Panc1 (cell line): ENCODE results near the gene WDR74. TPM values are rescaled to one million over a fixed set of nuclear protein-coding genes. Genes with fewer than 3 reads are reported as not detected.
A peak's percentile ranks its signal among the peaks of the same experiment; 100 is the strongest.
"Not testable (repeated sequence)": the region's sequence is repeated elsewhere in the genome, so short reads cannot be mapped to it uniquely, and the experiment has no call there.

Experiments
- ATAC-seq: fragments of 200-7000 bp; cut with Tn5 transposase; 2 replicates; pipeline ENCODE4 v1.9.1; 2020; ENCODE audit warnings: mild to moderate bottlenecking, moderate library complexity
- BruUV-seq: library from RNA; stranded (reverse); fragments of 400-500 nt; replicated peaks from 2 replicates; lab custom pipeline; 2021; lab: Mats Ljungman, UMichigan
- CTCF ChIA-PET: fragments of 300-600 bp; sonication (Branson Sonifier 250); formaldehyde crosslinking; loops from one replicate; lab custom pipeline; 2022; ENCODE audit warnings: antibody characterized with exemption; lab: Charles Lee
- POLR2A ChIA-PET: fragments of 300-600 bp; sonication (Branson Sonifier 250); formaldehyde crosslinking; loops from one replicate; lab custom pipeline; 2022; ENCODE audit warnings: antibody characterized with exemption; lab: Charles Lee
- DNase-seq: peaks from one replicate; pipeline ENCODE4 v3.0.0-alpha.2; 2010; ENCODE audit warnings: low read depth, low spot score
- H3K27ac ChIP-seq: 2 replicates; pipeline ENCODE4 v1.5.1; 2011; ENCODE audit warnings: mild to moderate bottlenecking, low read length, inconsistent platforms
- H3K27me3 ChIP-seq: fragments of 200-500 bp; sonication (Bioruptor generic); 2 replicates; pipeline ENCODE4 v1.6.0; 2014; ENCODE audit warnings: low read length, inconsistent platforms; ENCODE audit not compliant: control insufficient read depth, insufficient read depth
- H3K36me3 ChIP-seq: fragments of 200-500 bp; sonication (Bioruptor generic); 2 replicates; pipeline ENCODE4 v1.5.1; 2014; ENCODE audit warnings: inconsistent platforms, mild to moderate bottlenecking, low read length, moderate library complexity; ENCODE audit not compliant: control insufficient read depth, insufficient read depth
- H3K4me1 ChIP-seq: 2 replicates; pipeline ENCODE4 v1.5.1; 2011; ENCODE audit warnings: inconsistent platforms, mild to moderate bottlenecking, low read length, moderate library complexity; ENCODE audit not compliant: control insufficient read depth, insufficient read depth
- H3K4me3 ChIP-seq, 2 experiments: 2 replicates each; pipeline ENCODE4 v1.5.1; 2011 to 2012; ENCODE audit warnings: low read depth in 2 of 2, low read length in 2 of 2, mild to moderate bottlenecking in 2 of 2, inconsistent platforms in 1 of 2, moderate library complexity in 1 of 2
- H3K9me3 ChIP-seq: fragments of 200-500 bp; sonication (Bioruptor generic); 2 replicates; pipeline ENCODE4 v1.5.1; 2014; ENCODE audit warnings: low read depth, mild to moderate bottlenecking, inconsistent platforms, low read length, moderate library complexity; ENCODE audit not compliant: control insufficient read depth, insufficient read depth
- POLR2AphosphoS5 ChIP-seq: IDR thresholded peaks from 2 replicates; pipeline ENCODE4 v1.6.1; 2012; ENCODE audit warnings: mild to moderate bottlenecking, low read depth, low read length, moderate library complexity
- SIN3A ChIP-seq: IDR thresholded peaks from 2 replicates; pipeline ENCODE4 v1.6.1; 2012; ENCODE audit warnings: low read depth, mild to moderate bottlenecking, low read length, moderate library complexity, borderline replicate concordance; ENCODE audit not compliant: insufficient read depth
- TCF7L2 ChIP-seq: IDR thresholded peaks from 2 replicates; pipeline ENCODE4 v1.6.1; 2011; ENCODE audit warnings: mild to moderate bottlenecking, low read depth, low read length, inconsistent platforms
- in situ Hi-C: cut with HindIII; loops from 2 replicates; pipeline ENCODE4 v1.10.0; 2016; ENCODE audit warnings: low sequenced_read_pairs, low pct_unique_long_range_greater_than_20kb
- intact Hi-C: fragments of 100-400 bp; cut with micrococcal nuclease; formaldehyde crosslinking; loops from one replicate; pipeline ENCODE4 v1.10.0; 2022; ENCODE audit not compliant: unreplicated experiment
- total RNA-seq: library from RNA; stranded (reverse); gene quantifications from one replicate; pipeline ENCODE4 v1.2.1, GENCODE V29; 2021; ENCODE audit not compliant: unreplicated experiment
- TF ChIP-seq, protein P1 (sequence below): fragments of 450-650 bp; IDR thresholded peaks from 2 replicates; pipeline ENCODE4 v1.5.1; 2017; ENCODE audit warnings: mild to moderate bottlenecking
- TF ChIP-seq, protein P2 (sequence below), 2 experiments: IDR thresholded peaks; 2 replicates each; pipeline ENCODE4 v1.6.1; 2011 to 2012; ENCODE audit warnings: low read depth in 2 of 2, control low read depth in 1 of 2, low read length in 1 of 2, mild to moderate bottlenecking in 1 of 2, moderate library complexity in 1 of 2; ENCODE audit not compliant: insufficient read depth in 1 of 2

Gene WDR74
- total RNA-seq, 1 experiment from 2014 or later, result 62.9 TPM

DNA sequence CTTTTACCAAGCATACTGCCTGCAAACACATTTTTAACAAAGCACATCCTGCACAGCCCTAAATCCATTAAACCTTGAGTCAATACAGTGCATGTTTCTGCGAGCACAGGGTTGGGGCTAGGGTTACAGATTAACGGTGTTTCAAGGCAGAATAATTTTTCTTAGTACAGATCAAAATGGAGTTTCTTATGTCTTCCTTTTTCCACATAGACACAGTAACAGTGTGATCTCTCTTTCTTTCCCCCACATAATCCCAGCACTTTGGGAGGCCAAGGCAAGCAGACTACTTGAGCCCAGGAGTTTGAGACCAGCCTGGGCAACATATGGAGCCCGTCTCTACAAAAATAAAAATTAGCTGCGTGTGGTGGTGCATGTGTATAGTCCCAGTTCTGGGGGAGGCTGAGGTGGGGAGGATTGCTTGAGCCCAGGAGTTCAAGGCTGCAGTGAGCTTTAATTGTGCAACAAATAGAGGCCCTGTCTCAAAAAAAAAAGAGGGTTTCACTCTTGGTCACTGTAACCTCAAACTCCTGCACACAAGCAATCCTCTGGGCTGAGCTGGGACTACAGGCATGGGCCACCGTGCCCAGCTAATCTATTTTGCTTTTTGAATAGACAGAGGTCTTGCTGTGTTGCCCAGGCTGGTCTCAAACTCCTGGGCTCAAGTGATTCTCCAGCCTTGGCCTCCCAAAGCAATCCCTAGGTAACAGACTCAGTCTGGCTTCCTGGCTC lies 21.6 kb upstream of the WDR74 start:
- ATAC-seq (no peak), DNase-seq (no peak)
- H3K36me3 ChIP-seq, result no peaks in the 10 kb centered on the region; the same call in 1 of the 2 replicates
- H3K9me3 ChIP-seq, result no peaks in the 10 kb centered on the region
- POLR2A ChIA-PET, result interaction anchor here (0.6 to 0.8 kb wide), 4 partner anchors 83 to 889 kb away, joined by 3 to 11 read pairs (median 7); partner anchors contain the start of genes C11orf98 and CSKMT
- no TSS peak for BruUV-seq
- in situ Hi-C loops, result no loop called here
- no peak overlapping the region for H3K27ac ChIP-seq
- H3K4me1 ChIP-seq, result peaks cover 17% of the 10 kb centered on the region
- H3K4me3 ChIP-seq, result no peak overlapping the region
- CTCF ChIA-PET, result interaction anchor here (0.6 to 0.7 kb wide), 2 partner anchors 125 to 179 kb away, joined by 3 to 4 read pairs; no protein-coding TSS in a partner anchor
- TF ChIP-seq, protein P1, sequence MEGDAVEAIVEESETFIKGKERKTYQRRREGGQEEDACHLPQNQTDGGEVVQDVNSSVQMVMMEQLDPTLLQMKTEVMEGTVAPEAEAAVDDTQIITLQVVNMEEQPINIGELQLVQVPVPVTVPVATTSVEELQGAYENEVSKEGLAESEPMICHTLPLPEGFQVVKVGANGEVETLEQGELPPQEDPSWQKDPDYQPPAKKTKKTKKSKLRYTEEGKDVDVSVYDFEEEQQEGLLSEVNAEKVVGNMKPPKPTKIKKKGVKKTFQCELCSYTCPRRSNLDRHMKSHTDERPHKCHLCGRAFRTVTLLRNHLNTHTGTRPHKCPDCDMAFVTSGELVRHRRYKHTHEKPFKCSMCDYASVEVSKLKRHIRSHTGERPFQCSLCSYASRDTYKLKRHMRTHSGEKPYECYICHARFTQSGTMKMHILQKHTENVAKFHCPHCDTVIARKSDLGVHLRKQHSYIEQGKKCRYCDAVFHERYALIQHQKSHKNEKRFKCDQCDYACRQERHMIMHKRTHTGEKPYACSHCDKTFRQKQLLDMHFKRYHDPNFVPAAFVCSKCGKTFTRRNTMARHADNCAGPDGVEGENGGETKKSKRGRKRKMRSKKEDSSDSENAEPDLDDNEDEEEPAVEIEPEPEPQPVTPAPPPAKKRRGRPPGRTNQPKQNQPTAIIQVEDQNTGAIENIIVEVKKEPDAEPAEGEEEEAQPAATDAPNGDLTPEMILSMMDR, result no peak
- TF ChIP-seq TCF7L2 (no peak), POLR2AphosphoS5 (no peak), SIN3A (no peak)
- TF ChIP-seq, protein P2, sequence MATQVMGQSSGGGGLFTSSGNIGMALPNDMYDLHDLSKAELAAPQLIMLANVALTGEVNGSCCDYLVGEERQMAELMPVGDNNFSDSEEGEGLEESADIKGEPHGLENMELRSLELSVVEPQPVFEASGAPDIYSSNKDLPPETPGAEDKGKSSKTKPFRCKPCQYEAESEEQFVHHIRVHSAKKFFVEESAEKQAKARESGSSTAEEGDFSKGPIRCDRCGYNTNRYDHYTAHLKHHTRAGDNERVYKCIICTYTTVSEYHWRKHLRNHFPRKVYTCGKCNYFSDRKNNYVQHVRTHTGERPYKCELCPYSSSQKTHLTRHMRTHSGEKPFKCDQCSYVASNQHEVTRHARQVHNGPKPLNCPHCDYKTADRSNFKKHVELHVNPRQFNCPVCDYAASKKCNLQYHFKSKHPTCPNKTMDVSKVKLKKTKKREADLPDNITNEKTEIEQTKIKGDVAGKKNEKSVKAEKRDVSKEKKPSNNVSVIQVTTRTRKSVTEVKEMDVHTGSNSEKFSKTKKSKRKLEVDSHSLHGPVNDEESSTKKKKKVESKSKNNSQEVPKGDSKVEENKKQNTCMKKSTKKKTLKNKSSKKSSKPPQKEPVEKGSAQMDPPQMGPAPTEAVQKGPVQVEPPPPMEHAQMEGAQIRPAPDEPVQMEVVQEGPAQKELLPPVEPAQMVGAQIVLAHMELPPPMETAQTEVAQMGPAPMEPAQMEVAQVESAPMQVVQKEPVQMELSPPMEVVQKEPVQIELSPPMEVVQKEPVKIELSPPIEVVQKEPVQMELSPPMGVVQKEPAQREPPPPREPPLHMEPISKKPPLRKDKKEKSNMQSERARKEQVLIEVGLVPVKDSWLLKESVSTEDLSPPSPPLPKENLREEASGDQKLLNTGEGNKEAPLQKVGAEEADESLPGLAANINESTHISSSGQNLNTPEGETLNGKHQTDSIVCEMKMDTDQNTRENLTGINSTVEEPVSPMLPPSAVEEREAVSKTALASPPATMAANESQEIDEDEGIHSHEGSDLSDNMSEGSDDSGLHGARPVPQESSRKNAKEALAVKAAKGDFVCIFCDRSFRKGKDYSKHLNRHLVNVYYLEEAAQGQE (IDR thresholded peaks at IDR 0.05; ENCODE audit: insufficient read depth in 1 of 2, low read depth in 2 of 2, low read length in 1 of 2), result no peak
- H3K27me3 ChIP-seq, result no peaks in the 10 kb centered on the region
- intact Hi-C loops, result no loop called here

DNA sequence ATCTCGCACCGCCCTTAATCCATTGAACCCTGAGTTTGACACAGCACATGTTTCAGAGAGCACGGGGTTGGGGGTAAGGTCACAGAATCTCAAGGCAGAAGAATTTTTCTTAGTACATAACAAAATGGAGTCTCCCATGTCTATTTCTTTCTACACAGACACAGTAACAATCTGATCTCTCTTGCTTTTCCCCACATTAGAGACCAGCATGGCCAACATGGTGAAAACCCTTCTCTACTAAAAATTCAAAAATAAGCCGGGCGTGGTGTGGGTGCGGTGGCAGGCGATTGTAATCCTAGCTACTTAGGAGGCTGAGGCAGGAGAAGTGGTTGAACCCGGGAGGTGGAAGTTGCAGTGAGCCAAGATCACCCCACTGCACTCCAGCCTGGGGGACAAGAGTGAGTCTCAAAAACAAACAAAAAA lies 19.9 kb upstream of the WDR74 start:
- H3K4me1 ChIP-seq, result peaks cover 17% of the 10 kb centered on the region
- ATAC-seq, POLR2A ChIA-PET, H3K27ac ChIP-seq, H3K27me3 ChIP-seq, H3K36me3 ChIP-seq, intact Hi-C loops, in situ Hi-C loops, H3K9me3 ChIP-seq, H3K4me3 ChIP-seq, CTCF ChIA-PET, BruUV-seq, DNase-seq: not testable (repeated sequence)

DNA sequence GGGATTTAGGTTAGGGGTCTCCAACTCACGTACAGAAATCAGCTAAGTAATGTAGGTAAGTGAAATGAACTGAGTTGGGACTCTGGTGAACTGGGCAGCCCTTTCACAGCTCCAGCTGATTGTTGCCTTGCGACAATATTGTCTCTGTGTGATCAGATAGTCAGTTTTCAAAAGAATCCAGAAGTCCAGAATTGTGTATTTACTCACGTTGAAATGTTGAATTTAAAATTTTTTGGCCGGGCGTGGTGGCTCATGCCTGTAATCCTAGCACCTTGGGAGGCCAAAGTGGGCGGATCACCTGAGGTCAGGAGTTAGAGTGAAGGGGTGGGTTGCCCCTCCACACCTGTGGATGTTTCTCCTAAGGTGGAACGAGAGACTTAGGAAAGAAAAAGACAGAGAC lies 18.8 kb upstream of the WDR74 start:
- Histone ChIP-seq H3K9me3 (no peaks in the 10 kb centered on the region), H3K27ac (peak overlapping the region; percentile 99), H3K27me3 (no peaks in the 10 kb centered on the region), H3K4me1 (peaks cover 26% of the 10 kb centered on the region), H3K36me3 (peaks cover 21% of the 10 kb centered on the region), H3K4me3 (peak overlapping the region; percentile 71 to 99)
- ATAC-seq (no peak), DNase-seq (no peak)
- in situ Hi-C loops, result no loop called here
- POLR2A ChIA-PET, result interaction anchor here (0.7 to 0.9 kb wide), 2 partner anchors 17 to 31 kb away, joined by 4 to 23 read pairs; no protein-coding TSS in a partner anchor
- CTCF ChIA-PET, result no interaction called here
- no TSS peak for BruUV-seq
- TF ChIP-seq, protein P2 (IDR thresholded peaks at IDR 0.05; ENCODE audit: insufficient read depth in 1 of 2, low read depth in 2 of 2, low read length in 1 of 2), result no peak
- TF ChIP-seq SIN3A (no peak), TCF7L2 (no peak)
- TF ChIP-seq, protein P1, result no peak
- intact Hi-C loops, result no loop called here
